Vagina (tissue), 2 donors: ENCODE measurements around the gene CENPM.

Source experiments
- CTCF ChIP-seq, 3 experiments: fragments of 450-650 bp in 2 of 3; fragments of 200-600 bp in 1 of 3; sonication (generic) in 1 of 3; IDR thresholded peaks; one replicate each; pipeline ENCODE4 v1.5.1; 2017 to 2019; ENCODE audit warnings: antibody characterized with exemption in 3 of 3, mild to moderate bottlenecking in 2 of 3, moderate library complexity in 2 of 3
- POLR2A ChIP-seq, 2 donors: fragments of 450-650 bp; IDR thresholded peaks; one replicate each; pipeline ENCODE4 v1.6.1; 2017; ENCODE audit warnings: antibody characterized with exemption in 2 of 2, mild to moderate bottlenecking in 2 of 2, moderate library complexity in 2 of 2

GRCh38 chr22:41946629-41947423 lies at the start of gene CENPM:
- TF ChIP-seq CTCF (IDR thresholded peaks at IDR 0.05): no peak
- TF ChIP-seq POLR2A (IDR thresholded peaks at IDR 0.05): no peak
